Large intestine (tissue), 3 donors: ENCODE measurements around the gene SFXN3. TPM values are rescaled to one million over a fixed set of nuclear protein-coding genes. Genes with fewer than 3 reads are reported as not detected.
A peak's percentile ranks its signal among the peaks of the same experiment; 100 is the strongest.

Experiments
- DNase-seq, 2 donors: peaks; one replicate each; pipeline versions ENCODE4 v3.0.0 to v3.0.0-alpha.2; 2013
- H3K27ac ChIP-seq: one replicate; pipeline ENCODE4 v1.5.1; 2013; ENCODE audit warnings: low read length
- H3K27me3 ChIP-seq: 2 replicates; pipeline ENCODE4 v1.6.1; 2013; ENCODE audit warnings: low read length; ENCODE audit not compliant: control insufficient read depth, insufficient read depth
- H3K36me3 ChIP-seq: 2 replicates; pipeline ENCODE4 v1.6.1; 2013; ENCODE audit warnings: low read length; ENCODE audit not compliant: control insufficient read depth, insufficient read depth
- H3K4me1 ChIP-seq: one replicate; pipeline ENCODE4 v1.6.1; 2013; ENCODE audit warnings: low read length; ENCODE audit not compliant: control insufficient read depth, insufficient read depth
- H3K4me3 ChIP-seq: one replicate; pipeline ENCODE4 v1.5.1; 2013; ENCODE audit warnings: low read length
- H3K9me3 ChIP-seq: one replicate; pipeline ENCODE4 v1.6.1; 2013; ENCODE audit warnings: mild to moderate bottlenecking, low read depth, low read length, moderate library complexity; ENCODE audit not compliant: control insufficient read depth
- WGBS: methylation state at CpG from one replicate; pipeline ENCODE4 v1.1.5; 2013; ENCODE audit warnings: low lambda C conversion rate; ENCODE audit not compliant: insufficient coverage; 5-methylcytosine and 5-hydroxymethylcytosine counted together
- polyA plus RNA-seq: library from polyadenylated mRNA; unstranded; fragments of 120-200 nt; gene quantifications from one replicate; pipeline ENCODE4 v1.2.1, GENCODE V29; 2013

The SFXN3 gene
- polyA plus RNA-seq, 1 donor, result 274 TPM

DNA sequence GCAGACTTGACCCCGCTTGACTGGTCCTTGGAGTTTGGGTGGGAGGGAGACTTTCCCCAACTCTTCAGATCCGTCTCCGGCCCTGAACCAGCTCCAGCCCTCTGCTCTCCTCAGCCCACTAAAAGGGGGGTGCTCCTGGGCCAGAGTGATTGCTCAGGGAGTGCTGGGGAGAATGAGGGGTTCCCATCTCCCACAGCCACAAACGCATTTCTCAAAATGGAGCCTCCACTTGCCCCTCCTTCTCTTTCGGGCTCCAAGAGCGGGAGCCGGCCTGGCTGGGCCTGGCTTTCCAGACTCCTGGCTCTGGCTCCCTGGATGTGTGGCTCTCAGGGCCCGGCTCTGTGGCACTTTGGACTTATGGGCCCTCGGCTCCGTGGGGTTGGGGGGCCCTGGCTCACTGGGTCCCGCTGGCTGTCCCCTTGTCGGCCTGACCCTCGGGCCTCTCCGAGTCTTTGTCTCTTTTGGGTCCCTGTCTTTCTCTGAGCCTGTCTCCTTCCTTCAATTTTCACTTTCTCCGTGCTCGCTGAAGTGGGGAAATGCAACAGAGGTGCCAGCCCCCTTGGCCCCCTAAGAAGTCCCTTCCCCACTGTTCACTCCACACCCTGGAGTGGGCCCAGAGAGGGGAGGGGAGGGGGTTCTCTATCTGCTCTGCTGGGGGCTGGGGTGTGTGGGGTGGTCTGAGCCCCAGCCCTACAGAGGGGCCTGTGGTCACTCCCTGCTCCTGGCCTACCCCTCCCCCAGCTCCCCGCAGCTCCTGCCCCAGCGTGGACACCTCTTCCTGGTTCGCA is 30.7 kb upstream of the SFXN3 start:
- H3K27ac ChIP-seq, result peak overlapping the region; percentile 93
- H3K36me3 ChIP-seq, result peaks cover 28% of the 10 kb centered on the region
- no CpG with 5 or more reads among the region's 19 CpGs for WGBS
- peak in 1 of 2 donors; percentile 53 for DNase-seq
- no peaks in the 10 kb centered on the region for H3K27me3 ChIP-seq
- peaks cover 33% of the 10 kb centered on the region for H3K4me1 ChIP-seq
- H3K4me3 ChIP-seq, result peak overlapping the region; percentile 92
- H3K9me3 ChIP-seq, result peaks cover 7% of the 10 kb centered on the region

GRCh38 chr10:101000915-101001658 is 29.9 kb upstream of the SFXN3 start:
- Histone ChIP-seq H3K27ac (peak overlapping the region; percentile 93), H3K4me1 (peaks cover 33% of the 10 kb centered on the region), H3K27me3 (no peaks in the 10 kb centered on the region), H3K36me3 (peaks cover 36% of the 10 kb centered on the region), H3K4me3 (peak overlapping the region; percentile 92), H3K9me3 (peaks cover 9% of the 10 kb centered on the region)
- WGBS, result 40% methylated on average over 1 of the region's 12 CpGs
- DNase-seq, result peak; percentile 85 to 87

- peaks cover 42% of the 10 kb centered on the region for H3K36me3 ChIP-seq
- peak overlapping the region; percentile 14 for H3K4me3 ChIP-seq
- WGBS, result no CpG with 5 or more reads among the region's 5 CpGs
Observed at GRCh38 chr10:101001659-101002035, 29.4 kb upstream of the SFXN3 start.

DNA sequence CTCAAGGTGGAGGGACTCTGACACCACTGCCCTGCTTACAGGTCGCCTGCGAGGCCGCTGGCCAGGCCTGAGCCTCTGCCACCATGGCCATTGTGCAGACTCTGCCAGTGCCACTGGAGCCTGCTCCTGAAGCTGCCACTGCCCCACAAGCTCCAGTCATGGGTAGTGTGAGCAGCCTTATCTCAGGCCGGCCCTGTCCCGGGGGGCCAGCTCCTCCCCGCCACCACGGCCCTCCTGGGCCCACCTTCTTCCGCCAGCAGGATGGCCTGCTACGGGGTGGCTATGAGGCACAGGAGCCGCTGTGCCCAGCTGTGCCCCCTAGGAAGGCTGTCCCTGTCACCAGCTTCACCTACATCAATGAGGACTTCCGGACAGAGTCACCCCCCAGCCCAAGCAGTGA is 28.6 kb upstream of the SFXN3 start:
- Histone ChIP-seq H3K9me3 (peaks cover 11% of the 10 kb centered on the region), H3K27me3 (no peaks in the 10 kb centered on the region), H3K4me1 (peaks cover 38% of the 10 kb centered on the region), H3K27ac (no peak overlapping the region), H3K4me3 (no peak overlapping the region), H3K36me3 (peaks cover 50% of the 10 kb centered on the region)
- no CpG with 5 or more reads among the region's 11 CpGs for WGBS
- no peak for DNase-seq

More at GRCh38 chr10:101001659-101002035, 29.4 kb upstream of the SFXN3 start:
- no peak for DNase-seq
- Histone ChIP-seq H3K27ac (peak overlapping the region; percentile 93), H3K4me1 (peaks cover 33% of the 10 kb centered on the region), H3K9me3 (peaks cover 10% of the 10 kb centered on the region), H3K27me3 (no peaks in the 10 kb centered on the region)

DNA sequence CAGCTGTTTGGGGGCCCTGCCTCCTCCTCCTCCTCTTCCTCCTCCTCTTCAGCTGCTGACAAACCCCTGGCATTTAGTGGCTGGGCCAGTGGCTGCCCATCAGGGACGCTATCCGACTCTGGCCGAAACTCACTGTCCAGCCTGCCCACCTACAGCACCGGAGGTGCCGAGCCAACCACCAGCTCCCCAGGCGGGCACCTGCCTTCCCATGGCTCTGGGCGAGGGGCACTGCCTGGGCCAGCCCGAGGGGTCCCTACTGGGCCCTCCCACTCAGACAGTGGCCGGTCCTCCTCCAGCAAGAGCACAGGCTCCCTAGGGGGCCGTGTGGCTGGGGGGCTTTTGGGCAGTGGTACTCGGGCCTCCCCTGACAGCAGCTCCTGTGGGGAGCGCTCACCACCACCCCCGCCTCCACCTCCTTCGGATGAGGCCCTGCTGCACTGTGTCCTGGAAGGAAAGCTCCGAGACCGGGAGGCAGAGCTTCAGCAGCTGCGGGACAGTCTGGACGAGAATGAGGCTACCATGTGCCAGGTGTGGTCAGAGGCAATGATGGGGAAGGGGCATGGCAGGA is 27.3 kb upstream of the SFXN3 start:
- no peaks in the 10 kb centered on the region for H3K27me3 ChIP-seq
- peaks cover 34% of the 10 kb centered on the region for H3K4me1 ChIP-seq
- no peak for DNase-seq
- peaks cover 56% of the 10 kb centered on the region for H3K36me3 ChIP-seq
- H3K27ac ChIP-seq, result no peak overlapping the region
- H3K9me3 ChIP-seq, result peaks cover 11% of the 10 kb centered on the region
- WGBS, result no CpG with 5 or more reads among the region's 18 CpGs
- no peak overlapping the region for H3K4me3 ChIP-seq

DNA sequence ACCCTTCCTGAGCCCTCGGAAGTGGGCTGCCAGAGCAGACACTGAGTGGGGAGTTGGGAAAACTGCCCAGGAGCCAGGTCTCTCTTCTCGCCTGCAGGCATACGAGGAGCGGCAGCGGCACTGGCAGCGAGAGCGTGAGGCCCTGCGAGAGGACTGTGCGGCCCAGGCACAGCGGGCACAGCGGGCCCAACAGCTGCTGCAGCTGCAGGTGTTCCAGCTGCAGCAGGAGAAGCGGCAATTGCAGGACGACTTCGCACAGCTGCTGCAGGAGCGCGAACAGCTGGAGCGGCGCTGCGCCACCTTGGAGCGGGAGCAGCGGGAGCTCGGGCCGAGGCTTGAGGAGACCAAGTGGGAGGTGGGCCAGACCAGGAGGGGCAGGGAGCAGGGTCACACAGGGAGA is 25.7 kb upstream of the SFXN3 start:
- Histone ChIP-seq H3K9me3 (peaks cover 11% of the 10 kb centered on the region), H3K27ac (no peak overlapping the region), H3K36me3 (peaks cover 56% of the 10 kb centered on the region), H3K27me3 (no peaks in the 10 kb centered on the region), H3K4me3 (no peak overlapping the region), H3K4me1 (peaks cover 36% of the 10 kb centered on the region)
- no peak for DNase-seq
- no CpG with 5 or more reads among the region's 23 CpGs for WGBS

DNA sequence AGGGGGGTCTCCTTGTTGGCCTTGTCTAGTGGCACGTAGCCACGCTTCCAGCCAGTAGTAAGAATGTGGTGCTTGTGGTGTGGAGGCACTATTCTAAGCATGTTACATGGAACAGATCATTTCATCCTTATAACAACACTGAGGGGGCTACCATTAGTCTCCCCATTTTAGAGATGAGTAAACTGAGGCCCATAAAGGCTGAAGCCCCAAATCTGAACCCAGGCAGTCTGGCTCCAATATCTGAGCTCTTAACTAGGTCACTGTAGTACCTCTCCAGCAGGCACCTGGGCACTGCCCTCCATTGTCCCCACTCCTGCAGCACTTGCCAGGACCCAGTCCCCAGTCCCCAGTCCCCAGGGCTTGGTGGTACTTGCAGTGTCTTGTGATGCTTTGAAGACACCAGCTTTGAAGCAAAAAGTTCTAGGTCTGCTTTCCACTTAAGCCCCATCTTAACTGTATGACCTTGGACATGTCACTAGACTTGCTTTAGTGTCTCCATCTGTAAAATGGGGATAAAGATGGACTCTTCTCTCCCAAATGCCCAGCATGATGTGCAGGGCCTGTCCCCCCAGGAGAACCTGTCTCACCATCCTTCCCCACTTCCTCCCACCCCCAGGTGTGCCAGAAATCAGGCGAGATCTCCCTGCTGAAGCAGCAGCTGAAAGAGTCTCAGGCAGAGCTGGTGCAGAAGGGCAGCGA is 25.0 kb upstream of the SFXN3 start:
- H3K9me3 ChIP-seq, result peaks cover 11% of the 10 kb centered on the region
- H3K4me1 ChIP-seq, result peaks cover 31% of the 10 kb centered on the region
- DNase-seq, result no peak
- H3K27ac ChIP-seq, result no peak overlapping the region
- WGBS, result no CpG with 5 or more reads among the region's 4 CpGs
- H3K4me3 ChIP-seq, result no peak overlapping the region
- H3K36me3 ChIP-seq, result peaks cover 56% of the 10 kb centered on the region
- H3K27me3 ChIP-seq, result no peaks in the 10 kb centered on the region

- DNase-seq, result no peak
- Histone ChIP-seq H3K9me3 (peaks cover 11% of the 10 kb centered on the region), H3K4me1 (peaks cover 26% of the 10 kb centered on the region), H3K27me3 (no peaks in the 10 kb centered on the region), H3K4me3 (no peak overlapping the region), H3K36me3 (peaks cover 56% of the 10 kb centered on the region), H3K27ac (peak overlapping the region; percentile 48)
- WGBS, result no CpG with 5 or more reads among the region's 33 CpGs
Observed at GRCh38 chr10:101006593-101007098, 24.4 kb upstream of the SFXN3 start.

- WGBS, result no CpG with 5 or more reads among the region's 11 CpGs
- H3K4me1 ChIP-seq, result peaks cover 20% of the 10 kb centered on the region
Observed at GRCh38 chr10:101007099-101007711, 23.8 kb upstream of the SFXN3 start.

More at GRCh38 chr10:101007099-101007711, 23.8 kb upstream of the SFXN3 start:
- peak in 1 of 2 donors; percentile 56 for DNase-seq
- Histone ChIP-seq H3K36me3 (peaks cover 56% of the 10 kb centered on the region), H3K27ac (peak overlapping the region; percentile 48), H3K9me3 (peaks cover 11% of the 10 kb centered on the region), H3K27me3 (no peaks in the 10 kb centered on the region), H3K4me3 (no peak overlapping the region)
